ENCODE results near the gene SLC22A2.

The SLC22A2 gene

DNA sequence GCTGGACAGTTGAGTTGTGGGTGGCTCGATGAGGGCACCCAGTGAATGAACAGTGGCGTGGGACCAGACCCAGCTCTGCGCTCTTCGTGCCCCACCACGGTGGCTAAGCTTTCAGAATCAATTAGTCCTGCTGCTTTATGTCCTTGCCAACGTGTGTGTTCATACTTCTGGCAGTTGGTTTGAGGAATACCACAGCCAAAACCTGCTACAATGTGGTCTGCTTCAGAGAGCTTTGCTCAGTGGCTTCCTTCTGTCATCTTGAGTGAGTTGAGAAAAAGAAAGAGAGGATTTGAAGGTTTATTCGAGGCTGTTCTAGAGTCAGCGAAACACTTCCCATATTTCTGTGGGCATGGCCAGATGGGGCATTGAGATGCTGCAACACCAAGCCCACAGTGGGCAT is 39.5 kb upstream of the SLC22A2 start:
- H3K4me3 ChIP-seq (ENCODE audit: low read depth, low read length) = no peak overlapping the region
- TF ChIP-seq, protein P1, sequence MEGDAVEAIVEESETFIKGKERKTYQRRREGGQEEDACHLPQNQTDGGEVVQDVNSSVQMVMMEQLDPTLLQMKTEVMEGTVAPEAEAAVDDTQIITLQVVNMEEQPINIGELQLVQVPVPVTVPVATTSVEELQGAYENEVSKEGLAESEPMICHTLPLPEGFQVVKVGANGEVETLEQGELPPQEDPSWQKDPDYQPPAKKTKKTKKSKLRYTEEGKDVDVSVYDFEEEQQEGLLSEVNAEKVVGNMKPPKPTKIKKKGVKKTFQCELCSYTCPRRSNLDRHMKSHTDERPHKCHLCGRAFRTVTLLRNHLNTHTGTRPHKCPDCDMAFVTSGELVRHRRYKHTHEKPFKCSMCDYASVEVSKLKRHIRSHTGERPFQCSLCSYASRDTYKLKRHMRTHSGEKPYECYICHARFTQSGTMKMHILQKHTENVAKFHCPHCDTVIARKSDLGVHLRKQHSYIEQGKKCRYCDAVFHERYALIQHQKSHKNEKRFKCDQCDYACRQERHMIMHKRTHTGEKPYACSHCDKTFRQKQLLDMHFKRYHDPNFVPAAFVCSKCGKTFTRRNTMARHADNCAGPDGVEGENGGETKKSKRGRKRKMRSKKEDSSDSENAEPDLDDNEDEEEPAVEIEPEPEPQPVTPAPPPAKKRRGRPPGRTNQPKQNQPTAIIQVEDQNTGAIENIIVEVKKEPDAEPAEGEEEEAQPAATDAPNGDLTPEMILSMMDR (conservative IDR thresholded peaks at IDR 0.05; ENCODE audit: low read depth, low read length) = no peak
- DNase-seq (ENCODE audit: low read depth) = no peak

DNA sequence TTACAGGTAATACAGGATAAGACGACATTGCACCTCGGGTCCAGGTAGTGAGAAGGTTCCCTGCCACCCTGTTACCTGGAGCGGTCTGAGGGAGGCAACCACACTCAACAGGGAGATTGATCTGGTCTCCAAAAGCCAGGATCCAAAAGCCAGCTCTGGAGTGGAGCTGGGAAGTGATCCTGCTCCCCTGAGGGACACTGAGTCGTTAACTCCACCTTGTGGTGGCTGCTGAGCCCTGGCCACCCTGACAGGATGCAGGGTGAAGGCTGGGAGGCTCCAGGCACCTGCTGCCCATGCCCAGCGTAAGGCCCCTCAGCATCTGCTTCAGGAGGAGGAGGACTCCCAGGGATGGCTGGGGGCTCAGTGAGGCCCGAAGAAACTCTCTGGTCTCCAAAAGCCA is 38.7 kb upstream of the SLC22A2 start:
- TF ChIP-seq, protein P1 (conservative IDR thresholded peaks at IDR 0.05; ENCODE audit: low read depth, low read length) = no peak
- H3K4me3 ChIP-seq (ENCODE audit: low read depth, low read length) = no peak overlapping the region
- DNase-seq (ENCODE audit: low read depth) = no peak

DNA sequence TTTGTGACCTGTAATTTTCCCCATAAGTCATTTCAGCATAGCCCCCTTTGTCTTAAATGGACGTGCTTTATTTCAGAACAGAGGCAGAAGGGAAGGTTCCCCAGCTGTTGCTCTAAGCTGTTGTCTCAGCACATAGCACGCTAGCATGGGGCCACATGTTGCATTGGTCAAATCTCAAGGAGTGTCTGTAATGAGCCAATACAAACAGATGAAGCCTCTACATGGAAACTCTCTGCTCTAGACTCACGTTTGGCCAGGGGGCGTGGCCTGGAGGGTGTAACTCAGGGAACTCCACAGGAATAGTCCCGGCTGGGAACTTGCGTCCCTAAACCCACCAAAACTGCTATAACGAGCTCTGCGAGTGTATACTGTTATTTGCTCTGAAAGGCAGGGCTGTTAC is 35.2 kb upstream of the SLC22A2 start:
- TF ChIP-seq, protein P1 (conservative IDR thresholded peaks at IDR 0.05; ENCODE audit: low read depth, low read length) = no peak
- no peak overlapping the region for H3K4me3 ChIP-seq (ENCODE audit: low read depth, low read length)

DNA sequence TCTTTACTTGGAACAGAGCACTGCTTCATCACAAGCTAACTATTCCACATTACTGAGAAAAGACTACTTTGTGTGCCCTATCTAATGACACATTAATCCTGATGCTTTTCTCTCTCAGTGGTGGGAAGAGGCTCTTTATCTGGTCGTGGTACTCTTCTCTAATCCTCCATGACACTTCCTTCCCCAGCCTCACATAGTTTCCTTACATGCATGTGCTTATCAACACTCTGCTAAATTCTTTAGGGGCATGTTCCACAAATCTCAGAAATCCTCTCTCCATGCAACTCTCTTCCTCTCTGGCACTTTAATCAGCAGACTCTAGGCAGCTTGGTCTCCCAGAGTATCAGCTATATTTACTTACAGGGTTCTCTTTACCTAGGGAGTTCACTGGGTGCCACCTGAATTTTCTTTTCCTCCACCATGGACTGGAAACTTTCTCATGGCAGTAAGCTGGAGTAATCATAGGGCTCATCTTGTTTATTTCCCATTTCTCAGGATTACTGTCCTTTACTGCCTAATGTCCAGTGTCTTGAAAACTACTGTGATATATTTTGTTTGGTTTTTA is 27.0 kb upstream of the SLC22A2 start:
- no peak overlapping the region for H3K4me3 ChIP-seq (ENCODE audit: low read depth, low read length)
- no peak for DNase-seq (ENCODE audit: low read depth)
- TF ChIP-seq, protein P1 (conservative IDR thresholded peaks at IDR 0.05; ENCODE audit: low read depth, low read length) = no peak

More for the DNA sequence above, 35.2 kb upstream of the SLC22A2 start:
- DNase-seq (ENCODE audit: low read depth) = no peak

DNA sequence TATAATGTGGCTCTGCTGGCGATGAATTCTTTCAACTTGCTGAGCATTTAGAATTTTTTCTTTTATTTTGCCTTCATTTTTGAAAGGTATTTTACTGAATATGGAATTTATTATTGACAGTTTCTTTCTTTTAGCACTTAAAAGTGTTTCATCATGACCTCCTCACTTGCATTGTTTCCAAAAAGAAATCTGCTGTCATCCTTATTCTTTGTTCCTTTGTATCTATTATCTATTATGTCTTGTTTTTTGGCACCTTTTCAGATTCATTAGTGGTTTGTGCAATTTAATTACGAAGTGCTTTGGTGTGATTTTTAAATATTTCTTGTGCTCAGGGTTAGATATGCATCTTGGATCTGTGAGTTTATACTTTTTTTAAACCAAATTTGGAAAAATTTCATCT is 26.0 kb upstream of the SLC22A2 start:
- TF ChIP-seq, protein P1 (conservative IDR thresholded peaks at IDR 0.05; ENCODE audit: low read depth, low read length) = no peak
- DNase-seq (ENCODE audit: low read depth) = no peak
- no peak overlapping the region for H3K4me3 ChIP-seq (ENCODE audit: low read depth, low read length)

DNA sequence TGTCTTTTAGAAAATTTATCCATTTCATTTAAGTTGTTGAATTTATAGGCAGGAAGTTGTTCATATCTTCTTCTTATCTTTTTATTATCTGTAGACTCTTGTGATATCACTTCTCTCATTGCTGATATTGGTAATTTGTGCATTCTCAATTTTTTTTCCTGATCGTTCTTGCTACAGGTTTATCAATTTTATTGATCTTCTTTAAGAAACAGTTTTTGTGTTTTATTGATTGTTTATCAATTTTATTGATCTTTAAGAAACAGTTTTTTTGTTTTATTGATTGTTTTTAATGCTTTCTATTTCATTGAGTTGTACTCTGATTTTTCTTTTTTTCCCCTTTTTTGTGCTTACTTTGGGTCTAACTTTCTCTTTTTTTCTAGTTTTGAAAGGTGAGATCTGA is 23.8 kb upstream of the SLC22A2 start:
- TF ChIP-seq, protein P1 (conservative IDR thresholded peaks at IDR 0.05; ENCODE audit: low read depth, low read length) = no peak
- H3K4me3 ChIP-seq (ENCODE audit: low read depth, low read length) = no peak overlapping the region
- DNase-seq (ENCODE audit: low read depth) = no peak

DNA sequence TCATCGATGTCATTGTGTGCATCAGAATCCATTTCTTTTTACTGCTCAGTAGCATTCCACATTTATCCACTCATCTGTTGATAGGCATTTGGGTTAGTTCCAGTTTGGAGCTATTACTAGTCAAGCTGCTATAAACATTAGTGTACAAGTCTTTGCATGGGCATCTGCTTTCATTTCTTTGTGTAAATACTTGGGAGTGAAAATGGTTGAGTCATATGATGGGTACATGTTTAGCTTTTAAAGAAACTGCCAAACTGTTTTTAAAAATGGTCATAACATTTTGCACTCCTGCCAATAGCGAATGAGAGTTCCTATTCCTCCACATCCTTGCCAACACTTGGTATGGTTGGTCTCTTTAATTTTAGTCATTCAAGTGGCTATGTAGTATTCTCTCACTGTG is 21.2 kb upstream of the SLC22A2 start:
- TF ChIP-seq, protein P1 (conservative IDR thresholded peaks at IDR 0.05; ENCODE audit: low read depth, low read length) = no peak

More for the DNA sequence above, 21.2 kb upstream of the SLC22A2 start:
- no peak overlapping the region for H3K4me3 ChIP-seq (ENCODE audit: low read depth, low read length)
- DNase-seq (ENCODE audit: low read depth) = no peak
